WTC11 (cell line): ENCODE measurements around the gene SSBP2. TPM values are rescaled to one million over a fixed set of nuclear protein-coding genes. Genes with fewer than 3 reads are reported as not detected.

Experiments
- ATAC-seq: fragments of 200-7000 bp; cut with Tn5 transposase; 2 replicates; pipeline ENCODE4 v1.10.0; 2021; ENCODE audit warnings: mild to moderate bottlenecking, moderate library complexity
- CTCF ChIA-PET: fragments of 300-600 bp; sonication (Branson Sonifier 250); formaldehyde crosslinking; loops from one replicate; lab custom pipeline; 2021; ENCODE audit warnings: antibody characterized with exemption; lab: Charles Lee
- POLR2A ChIA-PET: fragments of 350-600 bp; sonication (Branson Sonifier 250); formaldehyde crosslinking; loops from one replicate; lab custom pipeline; 2021; ENCODE audit warnings: antibody characterized with exemption; lab: Charles Lee
- DNase-seq: peaks from one replicate; pipeline ENCODE4 v3.0.0; 2021; ENCODE audit warnings: low spot score
- H3K27ac Mint-ChIP-seq: 2 replicates; pipeline ENCODE4 v1.8.0; 2021; ENCODE audit warnings: mixed read lengths
- H3K27me3 Mint-ChIP-seq: 2 replicates; pipeline ENCODE4 v1.8.0; 2021; ENCODE audit warnings: low read depth, mild to moderate bottlenecking, moderate library complexity, mixed read lengths
- H3K36me3 Mint-ChIP-seq: 2 replicates; pipeline ENCODE4 v1.8.0; 2021; ENCODE audit warnings: mixed read lengths
- H3K4me1 Mint-ChIP-seq: 2 replicates; pipeline ENCODE4 v1.8.0; 2022; ENCODE audit warnings: mixed read lengths
- H3K4me3 Mint-ChIP-seq: 2 replicates; pipeline ENCODE4 v1.8.0; 2021; ENCODE audit warnings: mild to moderate bottlenecking, moderate library complexity, mixed read lengths
- H3K9me3 Mint-ChIP-seq: 2 replicates; pipeline ENCODE4 v1.8.0; 2021; ENCODE audit warnings: mixed read lengths
- ATF1 ChIP-seq: sonication (generic); formaldehyde crosslinking; IDR thresholded peaks from 2 replicates; pipeline ENCODE4 v1.8.1; 2023; ENCODE audit warnings: mild to moderate bottlenecking, moderate library complexity, missing genetic modification reagents
- CBFB ChIP-seq: sonication (generic); formaldehyde crosslinking; IDR thresholded peaks from 2 replicates; pipeline ENCODE4 v1.8.1; 2022; ENCODE audit warnings: mild to moderate bottlenecking, low read depth, missing genetic modification reagents
- ESRRA ChIP-seq: sonication (generic); formaldehyde crosslinking; IDR thresholded peaks from 2 replicates; pipeline ENCODE4 v1.8.1; 2022; ENCODE audit warnings: mild to moderate bottlenecking, missing genetic modification reagents, borderline replicate concordance
- FOXJ3 ChIP-seq: sonication (generic); formaldehyde crosslinking; IDR thresholded peaks from 2 replicates; pipeline ENCODE4 v1.9.0; 2021; ENCODE audit warnings: missing genetic modification reagents, mild to moderate bottlenecking, borderline replicate concordance
- GABPB1 ChIP-seq: sonication (generic); formaldehyde crosslinking; IDR thresholded peaks from 2 replicates; pipeline ENCODE4 v1.8.1; 2023; ENCODE audit warnings: mild to moderate bottlenecking, missing genetic modification reagents
- IRF2 ChIP-seq: sonication (generic); formaldehyde crosslinking; IDR thresholded peaks from 2 replicates; pipeline ENCODE4 v1.8.0; 2022; ENCODE audit warnings: low read depth, missing genetic modification reagents, borderline replicate concordance
- MAX ChIP-seq: sonication (generic); formaldehyde crosslinking; IDR thresholded peaks from 2 replicates; pipeline ENCODE4 v1.8.0; 2022; ENCODE audit warnings: mild to moderate bottlenecking, missing genetic modification reagents
- MYBL2 ChIP-seq: sonication (generic); formaldehyde crosslinking; IDR thresholded peaks from 2 replicates; pipeline ENCODE4 v1.8.1; 2023; ENCODE audit warnings: mild to moderate bottlenecking, moderate library complexity, missing genetic modification reagents
- NR2C2 ChIP-seq: sonication (generic); formaldehyde crosslinking; IDR thresholded peaks from 2 replicates; pipeline ENCODE4 v1.8.0; 2022; ENCODE audit warnings: mild to moderate bottlenecking, missing genetic modification reagents
- USF2 ChIP-seq: sonication (generic); formaldehyde crosslinking; IDR thresholded peaks from 2 replicates; pipeline ENCODE4 v1.8.1; 2023; ENCODE audit warnings: mild to moderate bottlenecking, missing genetic modification reagents, moderate library complexity
- ZNF396 ChIP-seq: fragments of 250-450 bp; sonication (Bioruptor Pico); IDR thresholded peaks from 2 replicates; pipeline ENCODE4 v1.8.0; 2021; ENCODE audit warnings: mild to moderate bottlenecking, moderate library complexity, borderline replicate concordance
- total RNA-seq: library from RNA; stranded (reverse); gene quantifications from 3 replicates; pipeline ENCODE4 v1.2.3, GENCODE V29; 2021
- TF ChIP-seq, protein P1 (sequence below): sonication (generic); formaldehyde crosslinking; IDR thresholded peaks from 2 replicates; pipeline ENCODE4 v1.8.0; 2023; ENCODE audit warnings: mild to moderate bottlenecking, missing genetic modification reagents
- TF ChIP-seq, protein P2 (sequence below): sonication (generic); formaldehyde crosslinking; IDR thresholded peaks from 2 replicates; pipeline ENCODE4 v1.8.0; 2023; ENCODE audit warnings: missing genetic modification reagents, mild to moderate bottlenecking, borderline replicate concordance
- TF ChIP-seq, protein P3 (sequence below): sonication (generic); formaldehyde crosslinking; IDR thresholded peaks from 2 replicates; pipeline ENCODE4 v1.8.0; 2022; ENCODE audit warnings: mild to moderate bottlenecking, missing genetic modification reagents

SSBP2 gene
- total RNA-seq, 1 experiment from 2014 or later = 24.9 TPM

GRCh38 chr5:81768935-81769452 is 18.1 kb upstream of the SSBP2 start (continued):
- TF ChIP-seq USF2 (CRISPR knock-in tag) = no peak
- TF ChIP-seq IRF2 = no peak
- TF ChIP-seq, protein P1, sequence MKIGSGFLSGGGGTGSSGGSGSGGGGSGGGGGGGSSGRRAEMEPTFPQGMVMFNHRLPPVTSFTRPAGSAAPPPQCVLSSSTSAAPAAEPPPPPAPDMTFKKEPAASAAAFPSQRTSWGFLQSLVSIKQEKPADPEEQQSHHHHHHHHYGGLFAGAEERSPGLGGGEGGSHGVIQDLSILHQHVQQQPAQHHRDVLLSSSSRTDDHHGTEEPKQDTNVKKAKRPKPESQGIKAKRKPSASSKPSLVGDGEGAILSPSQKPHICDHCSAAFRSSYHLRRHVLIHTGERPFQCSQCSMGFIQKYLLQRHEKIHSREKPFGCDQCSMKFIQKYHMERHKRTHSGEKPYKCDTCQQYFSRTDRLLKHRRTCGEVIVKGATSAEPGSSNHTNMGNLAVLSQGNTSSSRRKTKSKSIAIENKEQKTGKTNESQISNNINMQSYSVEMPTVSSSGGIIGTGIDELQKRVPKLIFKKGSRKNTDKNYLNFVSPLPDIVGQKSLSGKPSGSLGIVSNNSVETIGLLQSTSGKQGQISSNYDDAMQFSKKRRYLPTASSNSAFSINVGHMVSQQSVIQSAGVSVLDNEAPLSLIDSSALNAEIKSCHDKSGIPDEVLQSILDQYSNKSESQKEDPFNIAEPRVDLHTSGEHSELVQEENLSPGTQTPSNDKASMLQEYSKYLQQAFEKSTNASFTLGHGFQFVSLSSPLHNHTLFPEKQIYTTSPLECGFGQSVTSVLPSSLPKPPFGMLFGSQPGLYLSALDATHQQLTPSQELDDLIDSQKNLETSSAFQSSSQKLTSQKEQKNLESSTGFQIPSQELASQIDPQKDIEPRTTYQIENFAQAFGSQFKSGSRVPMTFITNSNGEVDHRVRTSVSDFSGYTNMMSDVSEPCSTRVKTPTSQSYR (CRISPR knock-in tag) = no peak
- no peak for TF ChIP-seq FOXJ3 (CRISPR knock-in tag)
- TF ChIP-seq GABPB1 (CRISPR knock-in tag) = no peak
- TF ChIP-seq, protein P2, sequence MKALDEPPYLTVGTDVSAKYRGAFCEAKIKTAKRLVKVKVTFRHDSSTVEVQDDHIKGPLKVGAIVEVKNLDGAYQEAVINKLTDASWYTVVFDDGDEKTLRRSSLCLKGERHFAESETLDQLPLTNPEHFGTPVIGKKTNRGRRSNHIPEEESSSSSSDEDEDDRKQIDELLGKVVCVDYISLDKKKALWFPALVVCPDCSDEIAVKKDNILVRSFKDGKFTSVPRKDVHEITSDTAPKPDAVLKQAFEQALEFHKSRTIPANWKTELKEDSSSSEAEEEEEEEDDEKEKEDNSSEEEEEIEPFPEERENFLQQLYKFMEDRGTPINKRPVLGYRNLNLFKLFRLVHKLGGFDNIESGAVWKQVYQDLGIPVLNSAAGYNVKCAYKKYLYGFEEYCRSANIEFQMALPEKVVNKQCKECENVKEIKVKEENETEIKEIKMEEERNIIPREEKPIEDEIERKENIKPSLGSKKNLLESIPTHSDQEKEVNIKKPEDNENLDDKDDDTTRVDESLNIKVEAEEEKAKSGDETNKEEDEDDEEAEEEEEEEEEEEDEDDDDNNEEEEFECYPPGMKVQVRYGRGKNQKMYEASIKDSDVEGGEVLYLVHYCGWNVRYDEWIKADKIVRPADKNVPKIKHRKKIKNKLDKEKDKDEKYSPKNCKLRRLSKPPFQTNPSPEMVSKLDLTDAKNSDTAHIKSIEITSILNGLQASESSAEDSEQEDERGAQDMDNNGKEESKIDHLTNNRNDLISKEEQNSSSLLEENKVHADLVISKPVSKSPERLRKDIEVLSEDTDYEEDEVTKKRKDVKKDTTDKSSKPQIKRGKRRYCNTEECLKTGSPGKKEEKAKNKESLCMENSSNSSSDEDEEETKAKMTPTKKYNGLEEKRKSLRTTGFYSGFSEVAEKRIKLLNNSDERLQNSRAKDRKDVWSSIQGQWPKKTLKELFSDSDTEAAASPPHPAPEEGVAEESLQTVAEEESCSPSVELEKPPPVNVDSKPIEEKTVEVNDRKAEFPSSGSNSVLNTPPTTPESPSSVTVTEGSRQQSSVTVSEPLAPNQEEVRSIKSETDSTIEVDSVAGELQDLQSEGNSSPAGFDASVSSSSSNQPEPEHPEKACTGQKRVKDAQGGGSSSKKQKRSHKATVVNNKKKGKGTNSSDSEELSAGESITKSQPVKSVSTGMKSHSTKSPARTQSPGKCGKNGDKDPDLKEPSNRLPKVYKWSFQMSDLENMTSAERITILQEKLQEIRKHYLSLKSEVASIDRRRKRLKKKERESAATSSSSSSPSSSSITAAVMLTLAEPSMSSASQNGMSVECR = no peak
- no peak for TF ChIP-seq CBFB (CRISPR knock-in tag)

DNA sequence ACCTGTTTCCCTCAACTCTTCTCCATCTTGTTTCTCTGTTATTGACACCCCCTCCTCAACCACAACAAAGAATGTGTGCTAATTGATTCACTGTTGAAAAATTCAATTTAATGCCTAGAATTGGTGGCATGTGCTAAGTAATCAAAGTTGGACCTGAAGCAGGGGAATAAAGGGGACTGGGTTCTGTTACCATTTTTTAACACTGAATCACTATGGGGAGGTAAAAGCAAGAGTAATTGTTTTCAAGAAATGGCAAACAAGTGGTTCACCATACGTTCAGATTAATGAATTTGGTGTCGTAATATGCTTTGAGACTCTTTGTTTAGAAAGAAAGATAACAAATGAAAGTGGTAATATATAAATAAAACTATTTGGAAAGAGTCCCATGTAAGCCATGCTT is 17.0 kb upstream of the SSBP2 start:
- DNase-seq (no peak), ATAC-seq (no peak)
- no peaks in the 10 kb centered on the region for H3K27me3 Mint-ChIP-seq
- CTCF ChIA-PET = no interaction called here
- peaks cover 13% of the 10 kb centered on the region for H3K36me3 Mint-ChIP-seq
- H3K27ac Mint-ChIP-seq = no peak overlapping the region
- H3K4me3 Mint-ChIP-seq = no peak overlapping the region
- POLR2A ChIA-PET = no interaction called here
- TF ChIP-seq MAX (CRISPR knock-in tag) (no peak), USF2 (CRISPR knock-in tag) (no peak), ATF1 (CRISPR knock-in tag) (no peak), ESRRA (CRISPR knock-in tag) (no peak), MYBL2 (CRISPR knock-in tag) (no peak), ZNF396 (CRISPR knock-in tag) (no peak), CBFB (CRISPR knock-in tag) (no peak), NR2C2 (no peak)
- TF ChIP-seq, protein P3, sequence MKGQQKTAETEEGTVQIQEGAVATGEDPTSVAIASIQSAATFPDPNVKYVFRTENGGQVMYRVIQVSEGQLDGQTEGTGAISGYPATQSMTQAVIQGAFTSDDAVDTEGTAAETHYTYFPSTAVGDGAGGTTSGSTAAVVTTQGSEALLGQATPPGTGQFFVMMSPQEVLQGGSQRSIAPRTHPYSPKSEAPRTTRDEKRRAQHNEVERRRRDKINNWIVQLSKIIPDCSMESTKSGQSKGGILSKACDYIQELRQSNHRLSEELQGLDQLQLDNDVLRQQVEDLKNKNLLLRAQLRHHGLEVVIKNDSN (CRISPR knock-in tag) = no peak
- peaks cover 15% of the 10 kb centered on the region for H3K4me1 Mint-ChIP-seq
- peaks cover 21% of the 10 kb centered on the region for H3K9me3 Mint-ChIP-seq
